Suprapubic skin (tissue), 4 donors: Measurements from ENCODE around the gene NEURL1. TPM values are rescaled to one million over a fixed set of nuclear protein-coding genes. Genes with fewer than 3 reads are reported as not detected.

Source experiments
- DNase-seq, 2 donors: peaks; one replicate each; pipeline ENCODE4 v3.0.0-alpha.2; 2019; ENCODE audit warnings: low spot score in 2 of 2
- H3K27ac ChIP-seq: fragments of 200-600 bp; sonication (generic); one replicate; pipeline ENCODE4 v1.5.1; 2019
- H3K27me3 ChIP-seq: fragments of 200-600 bp; sonication (generic); one replicate; pipeline ENCODE4 v1.5.1; 2019
- H3K36me3 ChIP-seq: fragments of 200-600 bp; sonication (generic); one replicate; pipeline ENCODE4 v1.5.1; 2019
- H3K4me1 ChIP-seq: fragments of 200-600 bp; sonication (generic); one replicate; pipeline ENCODE4 v1.5.1; 2019
- H3K4me3 ChIP-seq: fragments of 200-600 bp; sonication (generic); one replicate; pipeline ENCODE4 v1.5.1; 2019; ENCODE audit warnings: mild to moderate bottlenecking
- H3K9me3 ChIP-seq: fragments of 200-600 bp; sonication (generic); one replicate; pipeline ENCODE4 v1.5.1; 2019
- EP300 ChIP-seq: sonication (generic); formaldehyde crosslinking; IDR thresholded peaks from one replicate; pipeline ENCODE4 v1.6.1; 2017; ENCODE audit warnings: antibody characterized with exemption
- POLR2A ChIP-seq, 2 donors: fragments of 450-650 bp; IDR thresholded peaks; one replicate each; pipeline ENCODE4 v1.6.1; 2017; ENCODE audit warnings: antibody characterized with exemption in 2 of 2, mild to moderate bottlenecking in 2 of 2, moderate library complexity in 2 of 2
- POLR2AphosphoS5 ChIP-seq, 3 donors: sonication (generic); formaldehyde crosslinking; IDR thresholded peaks; one replicate each; pipeline ENCODE4 v1.6.1; 2017; ENCODE audit warnings: antibody characterized with exemption in 3 of 3
- WGBS: methylation state at CpG from one replicate; pipeline ENCODE4 v1.1.5; 2018; 5-methylcytosine and 5-hydroxymethylcytosine counted together
- total RNA-seq, 4 donors: library from RNA; depleted of rRNA; stranded (reverse); fragments of >200 nt; gene quantifications; one replicate each; pipeline ENCODE4 v1.1.0, GENCODE V29; 2016
- TF ChIP-seq, protein P1 (sequence below), 2 donors: fragments of 200-600 bp in 1 of 2; fragments of 450-650 bp in 1 of 2; sonication (generic) in 1 of 2; IDR thresholded peaks; one replicate each; pipeline ENCODE4 v1.5.1; 2016 to 2019; ENCODE audit warnings: antibody characterized with exemption in 2 of 2, mild to moderate bottlenecking in 1 of 2, moderate library complexity in 1 of 2

NEURL1 gene
- total RNA-seq, 4 donors from 2014 or later: 0.18 to 0.30 TPM; not detected in 2

DNA sequence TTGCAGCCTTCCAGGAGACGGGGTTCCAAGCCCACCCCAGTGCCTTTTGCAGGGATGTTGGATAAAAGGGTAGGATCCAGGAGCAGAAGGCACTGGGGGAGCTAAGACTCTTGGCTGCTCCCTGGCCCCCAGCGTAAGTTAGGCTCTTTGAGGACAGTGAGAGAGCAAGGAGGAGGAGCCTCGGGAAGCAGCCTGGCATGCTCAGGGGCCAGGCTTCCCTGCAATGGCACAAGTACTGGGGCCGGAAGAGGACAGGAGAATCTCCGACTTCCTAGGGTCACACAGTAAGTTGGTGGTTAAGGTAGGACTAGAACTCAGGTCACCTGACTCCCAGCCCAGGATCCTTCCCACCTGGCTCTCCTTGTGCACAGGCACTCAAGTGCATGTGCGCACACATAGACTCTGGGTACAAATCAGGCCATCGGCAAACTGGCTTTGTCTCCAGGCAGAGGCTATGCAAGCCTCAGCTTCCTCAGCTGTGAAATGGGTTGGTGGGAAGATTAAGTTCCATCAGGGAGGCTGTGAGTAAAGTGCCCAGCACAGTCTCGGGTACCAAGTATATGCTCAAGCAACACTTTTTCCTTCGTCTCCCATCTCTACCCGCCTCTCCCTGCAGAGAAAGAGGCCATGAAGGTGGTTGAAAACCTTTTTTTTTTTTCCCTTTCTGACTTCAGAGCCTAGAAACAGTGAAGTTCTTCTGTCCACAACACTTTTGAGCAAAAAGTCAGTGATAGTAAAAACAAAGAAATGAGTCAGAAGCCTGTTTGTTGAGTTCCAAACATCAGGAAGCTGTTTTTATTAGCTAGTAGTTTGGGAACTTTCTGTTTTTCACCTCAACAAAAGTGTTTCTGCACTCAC, 79.1 kb downstream of the NEURL1 start:
- Histone ChIP-seq H3K4me3 (no peak overlapping the region), H3K27ac (no peak overlapping the region), H3K27me3 (no peaks in the 10 kb centered on the region), H3K4me1 (no peaks in the 10 kb centered on the region), H3K36me3 (no peaks in the 10 kb centered on the region), H3K9me3 (no peaks in the 10 kb centered on the region)
- WGBS: 94% methylated on average over 9 of the region's 10 CpGs
- TF ChIP-seq EP300 (no peak), POLR2A (IDR thresholded peaks at IDR 0.05) (no peak)
- TF ChIP-seq, protein P1, sequence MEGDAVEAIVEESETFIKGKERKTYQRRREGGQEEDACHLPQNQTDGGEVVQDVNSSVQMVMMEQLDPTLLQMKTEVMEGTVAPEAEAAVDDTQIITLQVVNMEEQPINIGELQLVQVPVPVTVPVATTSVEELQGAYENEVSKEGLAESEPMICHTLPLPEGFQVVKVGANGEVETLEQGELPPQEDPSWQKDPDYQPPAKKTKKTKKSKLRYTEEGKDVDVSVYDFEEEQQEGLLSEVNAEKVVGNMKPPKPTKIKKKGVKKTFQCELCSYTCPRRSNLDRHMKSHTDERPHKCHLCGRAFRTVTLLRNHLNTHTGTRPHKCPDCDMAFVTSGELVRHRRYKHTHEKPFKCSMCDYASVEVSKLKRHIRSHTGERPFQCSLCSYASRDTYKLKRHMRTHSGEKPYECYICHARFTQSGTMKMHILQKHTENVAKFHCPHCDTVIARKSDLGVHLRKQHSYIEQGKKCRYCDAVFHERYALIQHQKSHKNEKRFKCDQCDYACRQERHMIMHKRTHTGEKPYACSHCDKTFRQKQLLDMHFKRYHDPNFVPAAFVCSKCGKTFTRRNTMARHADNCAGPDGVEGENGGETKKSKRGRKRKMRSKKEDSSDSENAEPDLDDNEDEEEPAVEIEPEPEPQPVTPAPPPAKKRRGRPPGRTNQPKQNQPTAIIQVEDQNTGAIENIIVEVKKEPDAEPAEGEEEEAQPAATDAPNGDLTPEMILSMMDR (IDR thresholded peaks at IDR 0.05): no peak
- no peak for DNase-seq

GRCh38 chr10:103573205-103573487, 79.6 kb downstream of the NEURL1 start:
- WGBS: 88% methylated on average over 7 of the region's 7 CpGs
- DNase-seq: no peak
- no peaks in the 10 kb centered on the region for H3K27me3 ChIP-seq
- no peak for TF ChIP-seq POLR2A (IDR thresholded peaks at IDR 0.05)
- no peak for TF ChIP-seq POLR2AphosphoS5 (IDR thresholded peaks at IDR 0.05)
- no peak for TF ChIP-seq EP300
- TF ChIP-seq, protein P1 (IDR thresholded peaks at IDR 0.05): no peak
- no peaks in the 10 kb centered on the region for H3K4me1 ChIP-seq
- H3K27ac ChIP-seq: no peak overlapping the region
- no peaks in the 10 kb centered on the region for H3K36me3 ChIP-seq
- H3K9me3 ChIP-seq: no peaks in the 10 kb centered on the region
- H3K4me3 ChIP-seq: no peak overlapping the region

GRCh38 chr10:103574097-103575061, 80.9 kb downstream of the NEURL1 start:
- no peaks in the 10 kb centered on the region for H3K9me3 ChIP-seq
- TF ChIP-seq, protein P1 (IDR thresholded peaks at IDR 0.05): no peak
- no peak for TF ChIP-seq EP300
- no peak for TF ChIP-seq POLR2AphosphoS5 (IDR thresholded peaks at IDR 0.05)
- no peak for TF ChIP-seq POLR2A (IDR thresholded peaks at IDR 0.05)
- 88% methylated on average over 16 of the region's 16 CpGs for WGBS
- no peak for DNase-seq
- no peaks in the 10 kb centered on the region for H3K4me1 ChIP-seq
- no peak overlapping the region for H3K27ac ChIP-seq
- no peak overlapping the region for H3K4me3 ChIP-seq
- no peaks in the 10 kb centered on the region for H3K27me3 ChIP-seq
- H3K36me3 ChIP-seq: no peaks in the 10 kb centered on the region

GRCh38 chr10:103575416-103576075, 82.0 kb downstream of the NEURL1 start:
- Histone ChIP-seq H3K36me3 (no peaks in the 10 kb centered on the region), H3K27ac (no peak overlapping the region), H3K4me3 (no peak overlapping the region), H3K4me1 (no peaks in the 10 kb centered on the region), H3K27me3 (no peaks in the 10 kb centered on the region), H3K9me3 (no peaks in the 10 kb centered on the region)
- WGBS: 77% methylated on average over 6 of the region's 6 CpGs
- TF ChIP-seq, protein P1 (IDR thresholded peaks at IDR 0.05): no peak
- TF ChIP-seq POLR2AphosphoS5 (IDR thresholded peaks at IDR 0.05) (no peak), POLR2A (IDR thresholded peaks at IDR 0.05) (no peak), EP300 (no peak)
- no peak for DNase-seq
